GM23338 (cell line): ENCODE measurements around the gene WDR91.

Experiments
- CREB1 ChIP-seq: fragments of 250-450 bp; sonication (Bioruptor Pico); IDR thresholded peaks from 2 replicates; pipeline ENCODE4 v1.5.0; 2020; ENCODE audit warnings: low read depth, mild to moderate bottlenecking, moderate library complexity
- CTCF ChIP-seq, 2 experiments: fragments of 200-600 bp in 1 of 2; sonication (generic) in 1 of 2; conservative IDR thresholded peaks; 2 replicates each; pipeline versions ENCODE4 v1.5.1 to v1.6.1; 2016 to 2017; ENCODE audit warnings: antibody characterized with exemption in 2 of 2, low read depth in 2 of 2, mild to moderate bottlenecking in 2 of 2, moderate library complexity in 1 of 2
- ETS1 ChIP-seq: IDR thresholded peaks from 2 replicates; pipeline ENCODE4 v1.6.1; 2016; ENCODE audit warnings: antibody characterized with exemption
- EZH2 ChIP-seq: fragments of 200-600 bp; sonication (generic); IDR thresholded peaks from one replicate; pipeline ENCODE4 v1.8.0; 2017; ENCODE audit warnings: antibody characterized with exemption, mild to moderate bottlenecking, low read depth; ENCODE audit not compliant: unreplicated experiment
- EZH2phosphoT487 ChIP-seq: fragments of 200-600 bp; sonication (generic); IDR thresholded peaks from one replicate; pipeline ENCODE4 v1.8.1; 2018; ENCODE audit warnings: antibody characterized with exemption; ENCODE audit not compliant: unreplicated experiment
- POLR2AphosphoS5 ChIP-seq: IDR thresholded peaks from 2 replicates; pipeline ENCODE4 v1.6.1; 2016; ENCODE audit warnings: antibody characterized with exemption, low read depth
- REST ChIP-seq: IDR thresholded peaks from one replicate; pipeline ENCODE4 v1.6.1; 2018; ENCODE audit warnings: antibody characterized with exemption; ENCODE audit not compliant: unreplicated experiment
- STAT1 ChIP-seq: IDR thresholded peaks from one replicate; pipeline ENCODE4 v1.6.1; 2016; ENCODE audit warnings: antibody characterized with exemption; ENCODE audit not compliant: unreplicated experiment
- ZNF331 ChIP-seq: fragments of 250-450 bp; sonication (Bioruptor Pico); IDR thresholded peaks from 2 replicates; pipeline ENCODE4 v1.5.0; 2020; ENCODE audit warnings: low read depth, mild to moderate bottlenecking, moderate library complexity
- ZNF462 ChIP-seq: fragments of 250-450 bp; sonication (Bioruptor Pico); IDR thresholded peaks from 2 replicates; pipeline ENCODE4 v1.5.0; 2020; ENCODE audit warnings: mild to moderate bottlenecking, moderate library complexity

- TF ChIP-seq EZH2 (no peak), CTCF (conservative IDR thresholded peaks at IDR 0.05; ENCODE audit: low read depth in 2 of 2) (no peak), POLR2AphosphoS5 (no peak), REST (no peak), EZH2phosphoT487 (no peak), ZNF331 (CRISPR knock-in tag) (no peak), ZNF462 (CRISPR knock-in tag) (no peak), CREB1 (no peak), ETS1 (no peak), STAT1 (no peak)
Measured at GRCh38 chr7:135233570-135233969, 22.2 kb upstream of the WDR91 start, which contains the start of gene STRA8.
